Hepatocyte (in vitro differentiated cells): ENCODE data around the gene ENAH. TPM values are rescaled to one million over a fixed set of nuclear protein-coding genes. Genes with fewer than 3 reads are reported as not detected.

Experiments used
- DNase-seq: peaks from one replicate; pipeline ENCODE4 v3.0.0-alpha.2; 2016; ENCODE audit warnings: low spot score
- H2AFZ ChIP-seq: fragments of 200-600 bp; sonication (generic); 2 replicates; pipeline ENCODE4 v1.6.0; 2016; ENCODE audit warnings: antibody characterized with exemption, mild to moderate bottlenecking
- H3K27ac ChIP-seq: fragments of 200-600 bp; sonication (generic); 2 replicates; pipeline ENCODE4 v1.5.1; 2016; ENCODE audit warnings: mild to moderate bottlenecking
- H3K27me3 ChIP-seq: fragments of 200-600 bp; sonication (generic); 2 replicates; pipeline ENCODE4 v1.6.1; 2016
- H3K36me3 ChIP-seq: fragments of 200-600 bp; sonication (generic); replicated peaks from 2 replicates; pipeline ENCODE4 v1.5.1; 2016; ENCODE audit warnings: low read depth; ENCODE audit not compliant: insufficient read depth
- H3K4me1 ChIP-seq: fragments of 200-600 bp; sonication (generic); 2 replicates; pipeline ENCODE4 v1.5.1; 2016; ENCODE audit warnings: mild to moderate bottlenecking, moderate library complexity; ENCODE audit not compliant: insufficient read depth
- H3K4me2 ChIP-seq: fragments of 200-600 bp; sonication (generic); 2 replicates; pipeline ENCODE4 v1.6.0; 2016
- H3K4me3 ChIP-seq: fragments of 200-600 bp; sonication (generic); 2 replicates; pipeline ENCODE4 v1.5.1; 2016; ENCODE audit warnings: mild to moderate bottlenecking
- H3K79me2 ChIP-seq: fragments of 200-600 bp; sonication (generic); 2 replicates; pipeline ENCODE4 v1.6.0; 2017; ENCODE audit warnings: mild to moderate bottlenecking
- H3K9me2 ChIP-seq: fragments of 200-600 bp; sonication (generic); replicated peaks from 2 replicates; pipeline ENCODE4 v1.6.0; 2017; ENCODE audit warnings: mild to moderate bottlenecking; ENCODE audit not compliant: insufficient read depth
- H3K9me3 ChIP-seq: fragments of 200-600 bp; sonication (generic); 2 replicates; pipeline ENCODE4 v1.5.1; 2016; ENCODE audit warnings: low read depth, mild to moderate bottlenecking
- H4K20me1 ChIP-seq: fragments of 200-600 bp; sonication (generic); 2 replicates; pipeline ENCODE4 v1.6.0; 2016; ENCODE audit warnings: mild to moderate bottlenecking; ENCODE audit not compliant: insufficient read depth, poor library complexity, severe bottlenecking
- CTCF ChIP-seq: fragments of 200-600 bp; sonication (generic); IDR thresholded peaks from 2 replicates; pipeline ENCODE4 v1.5.1; 2016; ENCODE audit warnings: antibody characterized with exemption, mild to moderate bottlenecking; ENCODE audit not compliant: poor library complexity
- EZH2 ChIP-seq: fragments of 200-600 bp; sonication (generic); IDR thresholded peaks from 2 replicates; pipeline ENCODE4 v1.6.1; 2016; ENCODE audit warnings: antibody characterized with exemption, mild to moderate bottlenecking, borderline replicate concordance
- EZH2phosphoT487 ChIP-seq: fragments of 200-600 bp; sonication (generic); IDR thresholded peaks from one replicate; pipeline ENCODE4 v1.6.1; 2018; ENCODE audit warnings: antibody characterized with exemption, mild to moderate bottlenecking, low read depth, moderate library complexity; ENCODE audit not compliant: unreplicated experiment, severe bottlenecking
- WGBS: methylation state at CpG from one replicate; pipeline ENCODE4 v1.1.6; 2016; ENCODE audit warnings: low lambda C conversion rate; ENCODE audit errors: missing lambda C conversion rate; 5-methylcytosine and 5-hydroxymethylcytosine counted together
- polyA plus RNA-seq: library from polyadenylated mRNA; unstranded; fragments of >200 nt; fragmentation: Nextera tagmentation; extraction: Ambion mirVana; gene quantifications from 2 replicates; pipeline ENCODE4 v1.2.1, GENCODE V29; 2016
- total RNA-seq: library from RNA; depleted of rRNA; stranded (reverse); fragments of >200 nt; gene quantifications from 2 replicates; pipeline ENCODE4 v1.2.3, GENCODE V29; 2014

The ENAH gene
- total and polyA plus RNA-seq, 2 experiments from 2014 or later = 51.3 to 115 TPM

GRCh38 chr1:225688345-225688744 is 35.4 kb upstream of the ENAH start:
- no peak overlapping the region for H3K4me2 ChIP-seq
- H3K4me3 ChIP-seq = no peak overlapping the region
- H3K27me3 ChIP-seq = no peaks in the 10 kb centered on the region
- H3K9me3 ChIP-seq = no peaks in the 10 kb centered on the region
- H4K20me1 ChIP-seq = no peaks in the 10 kb centered on the region
- peaks cover 12% of the 10 kb centered on the region for H3K4me1 ChIP-seq
- H2AFZ ChIP-seq = no peak overlapping the region
- no peak for TF ChIP-seq CTCF
- TF ChIP-seq EZH2 = no peak
- no peak for TF ChIP-seq EZH2phosphoT487
- H3K79me2 ChIP-seq = no peaks in the 10 kb centered on the region
- DNase-seq = no peak
- H3K36me3 ChIP-seq = no peaks in the 10 kb centered on the region
- no peaks in the 10 kb centered on the region for H3K9me2 ChIP-seq
- H3K27ac ChIP-seq = no peak overlapping the region
- WGBS = 97% methylated on average over 2 of the region's 2 CpGs

GRCh38 chr1:225685476-225686176 is 32.7 kb upstream of the ENAH start:
- no peaks in the 10 kb centered on the region for H3K4me1 ChIP-seq
- H4K20me1 ChIP-seq = no peaks in the 10 kb centered on the region
- DNase-seq = no peak
- no peaks in the 10 kb centered on the region for H3K79me2 ChIP-seq
- no peaks in the 10 kb centered on the region for H3K27me3 ChIP-seq
- H2AFZ ChIP-seq = no peak overlapping the region
- H3K4me2 ChIP-seq = no peak overlapping the region
- 94% methylated on average over 1 of the region's 1 CpG for WGBS
- H3K36me3 ChIP-seq = no peaks in the 10 kb centered on the region
- no peaks in the 10 kb centered on the region for H3K9me3 ChIP-seq
- no peak overlapping the region for H3K4me3 ChIP-seq
- H3K27ac ChIP-seq = no peak overlapping the region
- TF ChIP-seq CTCF (no peak), EZH2 (no peak), EZH2phosphoT487 (no peak)
- no peaks in the 10 kb centered on the region for H3K9me2 ChIP-seq

GRCh38 chr1:225684741-225685140 is 31.8 kb upstream of the ENAH start:
- Histone ChIP-seq H3K4me1 (no peaks in the 10 kb centered on the region), H4K20me1 (no peaks in the 10 kb centered on the region), H3K79me2 (no peaks in the 10 kb centered on the region), H3K9me2 (no peaks in the 10 kb centered on the region), H3K4me2 (no peak overlapping the region), H3K27ac (no peak overlapping the region), H2AFZ (no peak overlapping the region), H3K9me3 (no peaks in the 10 kb centered on the region), H3K27me3 (no peaks in the 10 kb centered on the region), H3K36me3 (no peaks in the 10 kb centered on the region), H3K4me3 (no peak overlapping the region)
- WGBS = 80% methylated on average over 4 of the region's 4 CpGs
- no peak for TF ChIP-seq EZH2phosphoT487
- no peak for TF ChIP-seq CTCF
- no peak for TF ChIP-seq EZH2
- DNase-seq = no peak
